Esophagus squamous epithelium (tissue), 5 donors: ENCODE measurements around the gene SP3. TPM values are rescaled to one million over a fixed set of nuclear protein-coding genes. Genes with fewer than 3 reads are reported as not detected.

Experiments
- DNase-seq: peaks from one replicate; lab custom pipeline; 2025; lab: John Stamatoyannopoulos, UW
- H3K27ac ChIP-seq, 4 donors: fragments of 200-600 bp; sonication (generic); one replicate each; pipeline ENCODE4 v1.5.1; 2016 to 2019; ENCODE audit warnings: mild to moderate bottlenecking in 1 of 4
- H3K27me3 ChIP-seq, 4 donors: fragments of 200-600 bp; sonication (generic); 1 replicate in 3 of 4; 2 replicates in 1 of 4; pipeline versions ENCODE4 v1.5.1 to v1.6.0; 2017 to 2021; ENCODE audit warnings: antibody characterized with exemption in 1 of 4
- H3K36me3 ChIP-seq, 3 donors: fragments of 200-600 bp; sonication (generic); one replicate each; pipeline ENCODE4 v1.5.1; 2016 to 2019
- H3K4me1 ChIP-seq, 3 donors: fragments of 200-600 bp; sonication (generic); one replicate each; pipeline ENCODE4 v1.5.1; 2017 to 2019
- H3K4me3 ChIP-seq, 4 donors: fragments of 200-600 bp; sonication (generic); 1 replicate in 3 of 4; 2 replicates in 1 of 4; pipeline ENCODE4 v1.5.1; 2016 to 2019; ENCODE audit warnings: mild to moderate bottlenecking in 2 of 4, moderate library complexity in 1 of 4
- H3K9me3 ChIP-seq, 3 donors: fragments of 200-600 bp; sonication (generic); one replicate each; pipeline ENCODE4 v1.5.1; 2016 to 2019
- POLR2A ChIP-seq, 4 donors: fragments of 450-650 bp; IDR thresholded peaks; one replicate each; pipeline ENCODE4 v1.6.1; 2017; ENCODE audit warnings: antibody characterized with exemption in 4 of 4, mild to moderate bottlenecking in 4 of 4, moderate library complexity in 3 of 4
- WGBS, 2 donors: methylation state at CpG; one replicate each; pipeline ENCODE4 v1.1.5; 2018; 5-methylcytosine and 5-hydroxymethylcytosine counted together
- intact Hi-C: fragments of 100-400 bp; cut with DNase I; formaldehyde crosslinking; loops from one replicate; pipeline ENCODE4 v1.15.0; 2022
- total RNA-seq, 4 donors: library from RNA; depleted of rRNA; stranded (reverse); fragments of >200 nt; gene quantifications; one replicate each; pipeline ENCODE4 v1.1.0, GENCODE V29; 2016
- TF ChIP-seq, protein P1 (sequence below), 6 experiments: fragments of 450-650 bp in 4 of 6; fragments of 200-600 bp in 2 of 6; sonication (generic) in 2 of 6; IDR thresholded peaks; one replicate each; pipeline ENCODE4 v1.5.1; 2016 to 2019; ENCODE audit warnings: antibody characterized with exemption in 6 of 6, mild to moderate bottlenecking in 4 of 6, moderate library complexity in 4 of 6
- donor health status: DM: yes; HTN: yes; CAD: no.

The SP3 gene
- total RNA-seq, 4 donors from 2014 or later = 41.3 to 97.8 (median 67.6) TPM

DNA sequence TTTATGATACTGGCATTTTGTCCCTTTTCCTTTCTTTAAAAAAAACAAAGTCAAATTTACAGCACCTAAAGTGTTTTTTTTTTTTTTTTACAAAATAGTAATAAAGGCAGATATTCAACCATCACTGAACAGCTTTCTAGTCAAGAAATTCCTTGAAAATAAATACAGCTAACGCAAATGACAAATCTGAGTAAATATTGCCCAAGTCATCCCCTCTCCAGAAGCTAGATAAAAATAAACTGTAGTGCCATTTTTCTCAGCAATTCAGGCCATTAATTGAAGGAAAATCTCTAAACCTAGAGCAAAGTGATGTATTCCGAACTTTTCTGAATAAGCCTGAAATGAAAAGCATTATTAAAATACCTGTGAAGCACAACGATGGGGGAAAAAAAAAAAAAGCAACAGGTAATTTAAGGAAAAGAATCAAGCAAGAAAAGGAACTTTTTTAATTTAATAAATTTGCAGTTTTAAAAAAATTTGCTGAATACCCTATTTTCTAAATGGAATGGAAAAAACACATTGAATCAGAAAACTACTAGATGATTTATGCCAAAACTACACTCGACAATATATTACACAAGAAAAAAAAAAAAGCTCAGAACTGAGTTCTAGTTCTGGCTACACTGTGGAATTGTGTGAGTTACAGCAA, 6.9 kb downstream of the SP3 start:
- DNase-seq = no peak
- intact Hi-C loops = no loop called here
- H3K9me3 ChIP-seq = no peaks in the 10 kb centered on the region
- no peak overlapping the region for H3K27ac ChIP-seq
- peaks cover 5 to 45% (median 16%) of the 10 kb centered on the region in 3 donors for H3K36me3 ChIP-seq
- H3K4me1 ChIP-seq = peaks cover 11 to 96% (median 65%) of the 10 kb centered on the region in 3 donors
- 39 to 45% methylated on average over 4 of the region's 4 CpGs for WGBS, 2 donors
- no peaks in the 10 kb centered on the region for H3K27me3 ChIP-seq
- no peak for TF ChIP-seq POLR2A (IDR thresholded peaks at IDR 0.05)
- TF ChIP-seq, protein P1, sequence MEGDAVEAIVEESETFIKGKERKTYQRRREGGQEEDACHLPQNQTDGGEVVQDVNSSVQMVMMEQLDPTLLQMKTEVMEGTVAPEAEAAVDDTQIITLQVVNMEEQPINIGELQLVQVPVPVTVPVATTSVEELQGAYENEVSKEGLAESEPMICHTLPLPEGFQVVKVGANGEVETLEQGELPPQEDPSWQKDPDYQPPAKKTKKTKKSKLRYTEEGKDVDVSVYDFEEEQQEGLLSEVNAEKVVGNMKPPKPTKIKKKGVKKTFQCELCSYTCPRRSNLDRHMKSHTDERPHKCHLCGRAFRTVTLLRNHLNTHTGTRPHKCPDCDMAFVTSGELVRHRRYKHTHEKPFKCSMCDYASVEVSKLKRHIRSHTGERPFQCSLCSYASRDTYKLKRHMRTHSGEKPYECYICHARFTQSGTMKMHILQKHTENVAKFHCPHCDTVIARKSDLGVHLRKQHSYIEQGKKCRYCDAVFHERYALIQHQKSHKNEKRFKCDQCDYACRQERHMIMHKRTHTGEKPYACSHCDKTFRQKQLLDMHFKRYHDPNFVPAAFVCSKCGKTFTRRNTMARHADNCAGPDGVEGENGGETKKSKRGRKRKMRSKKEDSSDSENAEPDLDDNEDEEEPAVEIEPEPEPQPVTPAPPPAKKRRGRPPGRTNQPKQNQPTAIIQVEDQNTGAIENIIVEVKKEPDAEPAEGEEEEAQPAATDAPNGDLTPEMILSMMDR (IDR thresholded peaks at IDR 0.05) = no peak
- no peak overlapping the region for H3K4me3 ChIP-seq

DNA sequence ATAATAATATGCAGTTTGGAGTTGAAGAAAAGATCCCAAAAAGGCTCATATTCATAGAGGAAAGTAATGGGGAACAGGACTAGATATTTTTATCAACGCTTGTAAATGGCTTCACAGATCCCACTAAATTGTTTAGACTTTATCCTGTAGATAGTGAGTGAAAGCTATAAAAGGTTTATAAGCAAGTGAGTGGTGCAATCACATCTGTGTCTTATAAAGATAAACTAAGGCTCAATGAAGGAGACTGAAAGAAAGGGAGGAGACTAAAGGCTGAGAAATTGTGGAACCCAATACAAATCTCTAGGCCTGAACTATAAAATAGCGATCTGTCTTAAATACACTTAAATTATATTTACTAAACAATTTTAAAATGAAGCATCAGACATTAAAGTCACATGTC, 7.7 kb downstream of the SP3 start:
- H3K4me3 ChIP-seq = no peak overlapping the region
- H3K9me3 ChIP-seq = no peaks in the 10 kb centered on the region
- H3K27me3 ChIP-seq = no peaks in the 10 kb centered on the region
- no peak for TF ChIP-seq POLR2A (IDR thresholded peaks at IDR 0.05)
- TF ChIP-seq, protein P1 (IDR thresholded peaks at IDR 0.05) = no peak
- no peak for DNase-seq
- peaks cover 5 to 53% (median 16%) of the 10 kb centered on the region in 3 donors for H3K36me3 ChIP-seq
- 60 to 67% methylated on average over 2 of the region's 2 CpGs for WGBS, 2 donors
- no peak overlapping the region for H3K27ac ChIP-seq
- H3K4me1 ChIP-seq = peaks cover 11 to 100% (median 73%) of the 10 kb centered on the region in 3 donors
- intact Hi-C loops = no loop called here

DNA sequence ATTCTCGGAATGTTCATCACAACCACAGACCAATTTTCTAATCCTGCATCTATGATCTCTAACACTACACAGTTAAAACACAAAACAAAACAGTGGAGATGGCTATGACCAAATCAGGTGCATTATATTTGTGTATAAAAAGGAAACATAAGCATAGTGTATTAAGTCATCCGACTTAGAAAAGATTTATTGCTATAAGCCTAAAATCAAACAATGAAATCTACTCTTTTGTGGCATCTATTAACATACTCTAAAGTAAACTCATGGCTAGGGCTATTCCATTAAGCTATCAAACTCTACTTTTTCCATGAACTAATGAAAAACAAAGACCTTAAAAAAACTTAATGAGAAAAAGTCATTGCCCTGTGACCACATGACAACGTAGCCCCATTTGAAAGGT, 8.7 kb downstream of the SP3 start:
- intact Hi-C loops = no loop called here
- Histone ChIP-seq H3K27ac (no peak overlapping the region), H3K36me3 (peaks cover 5 to 57% (median 16%) of the 10 kb centered on the region in 3 donors), H3K4me1 (peaks cover 11 to 100% (median 78%) of the 10 kb centered on the region in 3 donors), H3K4me3 (no peak overlapping the region), H3K9me3 (no peaks in the 10 kb centered on the region), H3K27me3 (no peaks in the 10 kb centered on the region)
- DNase-seq = no peak
- TF ChIP-seq, protein P1 (IDR thresholded peaks at IDR 0.05) = no peak
- no peak for TF ChIP-seq POLR2A (IDR thresholded peaks at IDR 0.05)
- 41 to 46% methylated on average over 3 of the region's 3 CpGs for WGBS, 2 donors

DNA sequence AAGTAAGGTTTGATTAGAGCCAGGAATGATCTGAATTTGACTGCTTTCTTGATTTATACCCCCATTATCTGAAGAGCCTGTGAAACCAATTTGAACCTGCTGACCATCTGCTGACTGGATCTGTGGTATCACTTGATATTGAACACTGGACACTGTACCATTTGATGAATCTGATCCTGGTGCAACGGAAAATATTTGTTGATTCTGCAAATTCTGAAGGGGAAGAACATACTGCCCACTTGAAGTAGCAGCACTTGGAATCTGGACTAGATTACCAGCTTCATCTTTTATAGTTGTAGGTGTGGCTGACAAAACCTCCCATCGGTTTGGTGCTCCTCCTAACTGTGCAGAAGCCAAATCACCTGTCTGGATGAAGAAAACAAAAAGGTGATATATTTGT, 9.3 kb downstream of the SP3 start:
- peaks cover 5 to 53% (median 16%) of the 10 kb centered on the region in 3 donors for H3K36me3 ChIP-seq
- H3K9me3 ChIP-seq = no peaks in the 10 kb centered on the region
- WGBS, 2 donors = 60 to 62% methylated on average over 2 of the region's 2 CpGs
- no peaks in the 10 kb centered on the region for H3K27me3 ChIP-seq
- no peak for DNase-seq
- no peak overlapping the region for H3K27ac ChIP-seq
- TF ChIP-seq, protein P1 (IDR thresholded peaks at IDR 0.05) = no peak
- no peak for TF ChIP-seq POLR2A (IDR thresholded peaks at IDR 0.05)
- H3K4me3 ChIP-seq = no peak overlapping the region
- peaks cover 11 to 100% (median 73%) of the 10 kb centered on the region in 3 donors for H3K4me1 ChIP-seq
- intact Hi-C loops = no loop called here

DNA sequence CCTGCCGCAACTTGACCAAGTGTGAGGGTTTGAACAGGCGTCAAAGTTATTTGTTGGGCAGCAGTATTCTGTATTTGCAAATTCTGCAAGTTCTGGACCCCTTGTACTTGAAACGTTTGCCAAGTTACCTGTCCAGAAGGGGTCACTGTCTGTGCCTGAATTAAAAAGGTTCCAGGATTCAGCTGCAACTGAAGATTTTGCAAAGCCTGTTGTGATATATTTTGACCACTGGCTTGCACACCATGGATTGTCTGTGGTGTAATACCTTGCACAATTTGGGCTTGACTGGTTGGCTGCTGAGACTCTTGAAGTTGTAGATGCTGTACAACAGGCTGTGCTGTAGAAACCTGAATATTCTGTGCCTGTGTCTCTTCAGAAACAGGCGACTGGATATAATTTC, 10.2 kb downstream of the SP3 start:
- Histone ChIP-seq H3K4me1 (peaks cover 11 to 100% (median 71%) of the 10 kb centered on the region in 3 donors), H3K4me3 (no peak overlapping the region), H3K27me3 (no peaks in the 10 kb centered on the region), H3K36me3 (peaks cover 5 to 44% (median 16%) of the 10 kb centered on the region in 3 donors), H3K27ac (no peak overlapping the region), H3K9me3 (no peaks in the 10 kb centered on the region)
- no peak for TF ChIP-seq POLR2A (IDR thresholded peaks at IDR 0.05)
- TF ChIP-seq, protein P1 (IDR thresholded peaks at IDR 0.05) = no peak
- DNase-seq = no peak
- 57 to 60% methylated on average over 4 of the region's 4 CpGs for WGBS, 2 donors
- intact Hi-C loops = no loop called here
